Transverse colon (tissue), 4 donors: ENCODE data around the gene SH3RF3.

Experiments
- CTCF ChIP-seq, 5 experiments: fragments of 200-600 bp in 3 of 5; fragments of 450-650 bp in 2 of 5; sonication (generic) in 3 of 5; IDR thresholded peaks; 1 replicate in 2 of 5; 2 replicates in 3 of 5; pipeline ENCODE4 v1.5.1; 2016 to 2017; ENCODE audit warnings: antibody characterized with exemption in 5 of 5, inconsistent platforms in 3 of 5, mild to moderate bottlenecking in 2 of 5, moderate library complexity in 1 of 5
- POLR2AphosphoS5 ChIP-seq, 3 donors: sonication (generic); formaldehyde crosslinking; IDR thresholded peaks; one replicate each; pipeline ENCODE4 v1.6.1; 2016; ENCODE audit warnings: antibody characterized with exemption in 3 of 3

DNA sequence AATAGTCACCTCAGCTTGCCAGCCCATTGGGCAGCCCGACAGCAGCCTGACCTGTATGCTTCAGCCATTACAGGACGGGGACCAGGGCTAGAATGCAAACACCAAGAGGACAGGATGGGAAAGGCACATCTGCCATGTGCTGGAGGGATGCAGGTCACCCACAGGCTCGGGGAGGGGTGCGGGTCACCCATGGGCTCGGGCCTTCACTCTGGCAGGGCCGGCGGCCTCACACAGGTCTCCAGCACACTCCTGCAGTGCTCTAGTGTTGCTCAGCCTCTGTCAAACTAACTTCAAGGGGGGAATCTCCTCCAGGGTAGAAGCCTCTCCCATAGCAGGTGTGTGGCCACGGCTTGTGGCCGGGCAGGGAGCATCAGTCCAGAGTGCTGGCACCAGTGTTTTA, 262.2 kb downstream of the SH3RF3 start:
- TF ChIP-seq CTCF (IDR thresholded peaks at IDR 0.05): no peak
- no peak for TF ChIP-seq POLR2AphosphoS5 (IDR thresholded peaks at IDR 0.05)
